IMR-90 (cell line): Measurements from ENCODE around the gene NSL1. TPM values are rescaled to one million over a fixed set of nuclear protein-coding genes. Genes with fewer than 3 reads are reported as not detected.

Source experiments
- ATAC-seq: fragments of 200-7000 bp; cut with Tn5 transposase; 2 replicates; pipeline ENCODE4 v1.9.1; 2020; ENCODE audit warnings: low read depth, mild to moderate bottlenecking, moderate library complexity
- BruUV-seq: library from RNA; stranded (reverse); fragments of 400-500 nt; replicated peaks from 2 replicates; lab custom pipeline; 2021; lab: Mats Ljungman, UMichigan
- CTCF ChIA-PET: fragments of 300-600 bp; formaldehyde crosslinking; extraction: SDS; loops from one replicate; lab custom pipeline; 2021; ENCODE audit warnings: antibody characterized with exemption; lab: Yijun Ruan, JAX
- POLR2A ChIA-PET: fragments of 300-600 bp; sonication (Branson Sonifier 250); formaldehyde crosslinking; loops from one replicate; lab custom pipeline; 2022; ENCODE audit warnings: antibody characterized with exemption; ENCODE audit not compliant: unreplicated experiment; lab: Charles Lee
- DNase-seq: peaks from one replicate; pipeline ENCODE4 v3.0.0; 2013
- H2AFZ ChIP-seq: replicated peaks from 2 replicates; pipeline ENCODE3; 2013; ENCODE audit warnings: low read length, mild to moderate bottlenecking; ENCODE audit not compliant: poor library complexity
- H2AK5ac ChIP-seq: 2 replicates; pipeline ENCODE4 v1.6.1; 2013; ENCODE audit warnings: low read depth, low read length, inconsistent platforms
- H2AK9ac ChIP-seq: replicated peaks from 2 replicates; pipeline ENCODE3; 2013; ENCODE audit warnings: mild to moderate bottlenecking, low read depth, low read length, moderate library complexity; ENCODE audit not compliant: poor library complexity
- H2BK120ac ChIP-seq: 2 replicates; pipeline ENCODE4 v1.6.1; 2013; ENCODE audit warnings: low read depth, low read length, inconsistent platforms
- H2BK15ac ChIP-seq: 3 replicates; pipeline ENCODE4 v1.6.1; 2013; ENCODE audit warnings: low read depth, low read length, inconsistent platforms
- H2BK20ac ChIP-seq: 2 replicates; pipeline ENCODE4 v1.6.1; 2013; ENCODE audit warnings: low read depth, mild to moderate bottlenecking, inconsistent platforms, low read length, moderate library complexity
- H2BK5ac ChIP-seq: 2 replicates; pipeline ENCODE4 v1.6.1; 2013; ENCODE audit warnings: mild to moderate bottlenecking, low read depth, low read length, inconsistent platforms; ENCODE audit not compliant: poor library complexity, severe bottlenecking
- H3K14ac ChIP-seq: replicated peaks from 2 replicates; pipeline ENCODE4 v1.6.1; 2013; ENCODE audit warnings: low read depth, low read length, inconsistent platforms
- H3K18ac ChIP-seq: 2 replicates; pipeline ENCODE4 v1.6.1; 2013; ENCODE audit warnings: low read depth, low read length, control low read depth
- H3K23ac ChIP-seq: 2 replicates; pipeline ENCODE4 v1.6.1; 2013; ENCODE audit warnings: low read depth, low read length, inconsistent platforms
- H3K27ac ChIP-seq: 2 replicates; pipeline ENCODE4 v1.5.1; 2013; ENCODE audit warnings: mild to moderate bottlenecking, control low read depth, low read length; ENCODE audit not compliant: insufficient read depth
- H3K27me3 ChIP-seq: 2 replicates; pipeline ENCODE4 v1.6.1; 2013; ENCODE audit warnings: low read length; ENCODE audit not compliant: control insufficient read depth, insufficient read depth
- H3K36me3 ChIP-seq: 2 replicates; pipeline ENCODE4 v1.6.1; 2013; ENCODE audit warnings: low read length, mixed read lengths; ENCODE audit not compliant: control insufficient read depth, insufficient read depth
- H3K4ac ChIP-seq: 2 replicates; pipeline ENCODE4 v1.6.1; 2013; ENCODE audit warnings: low read depth, low read length, inconsistent platforms
- H3K4me1 ChIP-seq: 2 replicates; pipeline ENCODE4 v1.6.1; 2013; ENCODE audit warnings: low read length, mixed read lengths; ENCODE audit not compliant: control insufficient read depth, insufficient read depth
- H3K4me2 ChIP-seq: 2 replicates; pipeline ENCODE4 v1.6.1; 2013; ENCODE audit warnings: low read depth, mild to moderate bottlenecking, control low read depth, low read length, moderate library complexity
- H3K4me3 ChIP-seq: 2 replicates; pipeline ENCODE4 v1.5.1; 2013; ENCODE audit warnings: low read depth, mild to moderate bottlenecking, control low read depth, low read length, moderate library complexity; ENCODE audit not compliant: insufficient read depth
- H3K56ac ChIP-seq: 2 replicates; pipeline ENCODE4 v1.6.1; 2013; ENCODE audit warnings: low read length, inconsistent platforms; ENCODE audit not compliant: insufficient read depth; ENCODE audit errors: extremely low read depth
- H3K79me1 ChIP-seq, 2 experiments: 2 replicates each; pipeline ENCODE4 v1.6.1; 2013; ENCODE audit warnings: low read length in 2 of 2, inconsistent platforms in 1 of 2, low read depth in 1 of 2
- H3K9ac ChIP-seq: 2 replicates; pipeline ENCODE4 v1.6.1; 2013; ENCODE audit warnings: low read depth, low read length, control low read depth
- H3K9me1 ChIP-seq: 2 replicates; pipeline ENCODE4 v1.6.1; 2013; ENCODE audit warnings: low read length, inconsistent platforms; ENCODE audit not compliant: insufficient read depth
- H3K9me3 ChIP-seq: 2 replicates; pipeline ENCODE4 v1.6.1; 2013; ENCODE audit warnings: low read length; ENCODE audit not compliant: control insufficient read depth, insufficient read depth
- H4K20me1 ChIP-seq: 2 replicates; pipeline ENCODE4 v1.6.1; 2013; ENCODE audit warnings: low read length, inconsistent platforms; ENCODE audit not compliant: insufficient read depth
- H4K5ac ChIP-seq: 2 replicates; pipeline ENCODE4 v1.6.1; 2013; ENCODE audit warnings: mild to moderate bottlenecking, low read depth, low read length, control low read depth
- H4K8ac ChIP-seq, 2 experiments: 2 replicates each; pipeline ENCODE4 v1.6.1; 2013; ENCODE audit warnings: low read depth in 2 of 2, low read length in 2 of 2, control low read depth in 1 of 2, inconsistent platforms in 1 of 2
- H4K91ac ChIP-seq: 2 replicates; pipeline ENCODE4 v1.6.1; 2013; ENCODE audit warnings: low read depth, low read length, inconsistent platforms; ENCODE audit not compliant: insufficient read depth
- CTCF ChIP-seq: conservative IDR thresholded peaks from 2 replicates; pipeline ENCODE4 v1.5.1; 2012; ENCODE audit warnings: mild to moderate bottlenecking, low read depth, low read length, improper control_type of control experiment
- MAZ ChIP-seq: IDR thresholded peaks from 2 replicates; pipeline ENCODE4 v1.6.1; 2012; ENCODE audit warnings: low read depth, mild to moderate bottlenecking, low read length, improper control_type of control experiment, moderate library complexity, borderline replicate concordance
- WGBS, 2 experiments: methylation state at CpG; one replicate each; pipeline versions ENCODE4 v1.1.5 to v1.1.7; 2013; ENCODE audit warnings: missing lambda C conversion rate in 2 of 2; ENCODE audit not compliant: insufficient read length in 1 of 2; ENCODE audit errors: extremely low coverage in 2 of 2; 5-methylcytosine and 5-hydroxymethylcytosine counted together
- dilution Hi-C: fragments of 300-500 bp; cut with HindIII; formaldehyde crosslinking; loops from one replicate; pipeline ENCODE4 v1.14.3; 2018; ENCODE audit warnings: low sequenced_read_pairs; ENCODE audit not compliant: unreplicated experiment
- in situ Hi-C: fragments of 300-500 bp; cut with MboI; formaldehyde crosslinking; loops from 3 replicates; pipeline ENCODE4 v1.14.3; 2019; ENCODE audit warnings: low sequenced_read_pairs, inconsistent platforms, mixed read lengths
- intact Hi-C: fragments of 100-400 bp; cut with micrococcal nuclease; formaldehyde crosslinking; loops from 2 replicates; pipeline ENCODE4 v1.10.0; 2022
- polyA plus RNA-seq, 3 experiments: library from polyadenylated mRNA; depleted of rRNA; stranded (reverse); fragments of >200 nt; gene quantifications; 2 replicates each; pipeline ENCODE4 v1.2.3, GENCODE V29; 2012; ENCODE audit warnings: low replicate concordance in 1 of 3
- total RNA-seq: library from RNA; depleted of rRNA; stranded (reverse); fragments of >200 nt; gene quantifications from 2 replicates; pipeline ENCODE4 v1.2.3, GENCODE V29; 2012

NSL1 gene
- total and polyA plus RNA-seq, 2 of the 4 experiments (the other 2 are of a cell fraction) = 19.1 to 42.5 TPM

- no peak overlapping the region for H2BK15ac ChIP-seq
- no peak overlapping the region for H3K18ac ChIP-seq
- H3K9me1 ChIP-seq = peaks cover 13% of the 10 kb centered on the region
- H2BK20ac ChIP-seq = no peak overlapping the region
- in situ Hi-C loops (no loop called here), intact Hi-C loops (no loop called here), dilution Hi-C loops (no loop called here)
- H2AK9ac ChIP-seq = no peak overlapping the region
- H2AFZ ChIP-seq = no peak overlapping the region
- no peak overlapping the region for H3K9ac ChIP-seq
- no peak overlapping the region for H3K56ac ChIP-seq
- ChIA-PET CTCF (no interaction called here), POLR2A (no interaction called here)
- no peak overlapping the region for H3K27ac ChIP-seq
- no peak overlapping the region for H3K14ac ChIP-seq
- ATAC-seq (no peak), DNase-seq (no peak)
- peaks cover 2% of the 10 kb centered on the region; the same call in 1 of the 2 replicates for H3K36me3 ChIP-seq
- H2BK5ac ChIP-seq = no peak overlapping the region
- no TSS peak for BruUV-seq
- TF ChIP-seq CTCF (no peak), MAZ (no peak)
- no peak overlapping the region for H4K8ac ChIP-seq
- peaks cover 6% of the 10 kb centered on the region; the same call in 1 of the 2 replicates for H3K4me1 ChIP-seq
- no CpG with 5 or more reads among the region's 4 CpGs for WGBS, 2 experiments
- no peak overlapping the region for H4K5ac ChIP-seq
- no peaks in the 10 kb centered on the region for H3K79me1 ChIP-seq
- H2AK5ac ChIP-seq = no peak overlapping the region
- H2BK120ac ChIP-seq = no peak overlapping the region
- H4K91ac ChIP-seq = no peak overlapping the region
- H3K4me2 ChIP-seq = no peak overlapping the region
- H3K23ac ChIP-seq = no peak overlapping the region
- H3K9me3 ChIP-seq = no peaks in the 10 kb centered on the region
- no peak overlapping the region for H3K4ac ChIP-seq
- H4K20me1 ChIP-seq = no peaks in the 10 kb centered on the region
- no peak overlapping the region for H3K4me3 ChIP-seq
- no peaks in the 10 kb centered on the region for H3K27me3 ChIP-seq
Measured at GRCh38 chr1:212690816-212691403, 100.7 kb downstream of the NSL1 start.
